D721Med (cell line): ENCODE measurements around the gene NTF3.
A peak's percentile ranks its signal among the peaks of the same experiment; 100 is the strongest.

Experiments used
- DNase-seq: peaks from one replicate; pipeline ENCODE4 v3.0.0; 2011; ENCODE audit warnings: low spot score; ENCODE audit not compliant: insufficient read length
- FAIRE-seq: peaks from 2 replicates; lab custom pipeline; 2011; peaks lifted over from hg19 to GRCh38; lab: Jason Lieb, UNC
- CTCF ChIP-seq: IDR thresholded peaks from 2 replicates; pipeline ENCODE4 v1.5.1; 2012; ENCODE audit warnings: mild to moderate bottlenecking, control low read depth; ENCODE audit not compliant: insufficient read depth; ENCODE audit errors: missing control alignments

Gene NTF3

DNA sequence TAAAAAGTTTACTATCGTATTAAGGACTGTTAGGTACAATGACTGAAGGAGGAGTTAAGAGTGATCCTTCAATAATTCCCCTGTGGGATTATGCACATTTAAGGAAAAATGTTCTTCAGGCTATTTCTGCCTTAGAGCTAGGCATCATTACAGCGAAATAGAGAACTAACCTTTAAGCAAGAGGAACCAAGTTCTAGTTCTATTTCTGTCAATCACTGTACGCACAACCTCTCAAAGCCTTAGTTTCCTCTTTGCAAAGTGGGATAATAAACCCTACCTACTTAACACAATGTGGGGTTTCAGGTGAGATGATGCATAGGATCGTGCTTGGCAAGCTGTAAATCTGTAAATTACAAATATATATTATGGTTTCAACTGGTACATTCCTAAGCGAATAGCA, 15.4 kb downstream of the NTF3 start:
- FAIRE-seq (no peak), DNase-seq (no peak)
- no peak for TF ChIP-seq CTCF

GRCh38 chr12:5451251-5451650, 19.3 kb downstream of the NTF3 start:
- FAIRE-seq (no peak), DNase-seq (no peak)
- no peak for TF ChIP-seq CTCF

DNA sequence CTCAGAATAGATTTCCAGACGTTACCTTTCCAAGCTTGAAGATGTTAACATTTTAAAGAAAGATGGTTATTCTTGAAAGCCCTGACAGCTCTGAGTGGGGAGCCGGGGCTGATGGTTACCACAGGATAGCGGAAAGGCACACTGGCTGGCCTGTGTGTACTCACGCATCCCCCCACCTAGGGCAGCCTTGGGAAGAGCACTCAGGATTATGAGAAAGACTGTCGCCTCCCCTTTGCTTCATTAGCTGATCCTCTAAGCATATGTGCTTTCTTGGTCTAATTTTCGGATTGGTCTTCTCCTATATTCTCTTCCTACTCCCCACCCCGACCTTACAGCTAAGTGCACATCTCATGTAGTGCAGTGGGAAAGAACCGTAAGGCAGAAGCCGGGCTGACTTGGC, 20.7 kb downstream of the NTF3 start:
- no peak for TF ChIP-seq CTCF
- FAIRE-seq (peak; percentile 73), DNase-seq (peak; percentile 51)

DNA sequence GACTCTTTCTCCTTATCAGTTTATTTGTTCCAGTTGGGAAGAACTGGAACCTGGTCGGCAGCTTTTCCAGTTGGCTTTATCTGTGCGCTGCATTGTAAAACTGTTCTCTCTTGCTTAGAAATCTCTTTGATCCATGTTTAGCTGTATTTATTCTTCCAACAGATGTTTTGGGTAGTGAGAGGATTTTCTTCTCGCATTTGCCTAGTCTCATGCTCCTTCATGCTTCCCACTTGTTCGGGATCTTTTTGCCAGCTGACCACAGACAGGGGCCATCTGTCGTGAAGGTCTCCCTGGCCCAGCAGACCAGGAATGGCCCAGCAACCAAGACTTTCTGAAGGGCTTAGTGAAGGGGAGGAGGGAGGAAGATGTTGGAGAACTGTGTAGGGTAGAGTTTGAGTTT, 21.6 kb downstream of the NTF3 start:
- DNase-seq, result peak; percentile 41

DNA sequence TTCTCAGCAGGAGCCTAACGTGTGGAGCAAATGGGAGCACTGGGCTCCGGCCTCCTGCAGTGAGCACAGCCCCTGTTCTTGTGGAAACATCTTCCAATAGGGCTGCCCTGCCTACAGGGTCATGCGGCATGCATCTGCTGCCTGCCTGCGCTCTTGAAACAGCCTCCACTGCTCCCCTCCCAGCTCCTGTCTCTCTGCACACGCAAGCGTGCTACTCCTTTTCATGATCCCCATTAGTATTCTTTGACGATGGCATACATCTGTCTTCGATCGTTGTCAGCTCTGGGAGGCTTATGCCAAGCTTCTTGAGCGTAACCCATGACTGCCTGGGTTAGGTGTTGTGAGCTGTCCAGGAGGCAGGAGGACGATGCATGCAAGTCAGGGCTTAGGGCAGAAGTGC, 23.1 kb downstream of the NTF3 start:
- TF ChIP-seq CTCF, result no peak
- FAIRE-seq, result no peak

More for the DNA sequence above, 21.6 kb downstream of the NTF3 start:
- no peak for TF ChIP-seq CTCF
- peak; percentile 84 for FAIRE-seq

GRCh38 chr12:5456030-5456429, 24.1 kb downstream of the NTF3 start:
- no peak for TF ChIP-seq CTCF
- no peak for DNase-seq
- FAIRE-seq, result no peak

More for the DNA sequence above, 23.1 kb downstream of the NTF3 start:
- no peak for DNase-seq

- FAIRE-seq (no peak), DNase-seq (no peak)
- TF ChIP-seq CTCF, result no peak
Observed at GRCh38 chr12:5456906-5457305, 25.0 kb downstream of the NTF3 start.
